Right atrium auricular region (tissue), 2 donors: ENCODE results near the gene GZMB. TPM values are rescaled to one million over a fixed set of nuclear protein-coding genes. Genes with fewer than 3 reads are reported as not detected.

Experiments
- DNase-seq: peaks from one replicate; pipeline ENCODE4 v3.0.0-alpha.2; 2019; ENCODE audit warnings: low spot score
- H3K27ac ChIP-seq, 2 donors: fragments of 200-600 bp; sonication (generic); 1 replicate in 1 of 2; 2 replicates in 1 of 2; pipeline ENCODE4 v1.5.1; 2016 to 2019
- H3K27me3 ChIP-seq, 2 donors: fragments of 200-600 bp; sonication (generic); one replicate each; pipeline versions ENCODE4 v1.5.1 to v1.6.0; 2017 to 2019
- H3K36me3 ChIP-seq: fragments of 200-600 bp; sonication (generic); one replicate; pipeline ENCODE4 v1.5.1; 2016
- H3K4me1 ChIP-seq, 2 donors: fragments of 200-600 bp; sonication (generic); one replicate each; pipeline versions ENCODE4 v1.5.1 to v1.6.0; 2017 to 2019
- H3K4me3 ChIP-seq, 2 donors: fragments of 200-600 bp; sonication (generic); 1 replicate in 1 of 2; 2 replicates in 1 of 2; pipeline ENCODE4 v1.5.1; 2017 to 2019; ENCODE audit warnings: mild to moderate bottlenecking in 1 of 2, moderate library complexity in 1 of 2
- H3K9me3 ChIP-seq, 2 donors: fragments of 200-600 bp; sonication (generic); one replicate each; pipeline ENCODE4 v1.5.1; 2019
- total RNA-seq, 2 donors: library from RNA; depleted of rRNA; stranded (reverse); fragments of >200 nt; gene quantifications; one replicate each; pipeline ENCODE4 v1.1.0, GENCODE V29; 2016
- TF ChIP-seq, protein P1 (sequence below), 2 donors: fragments of 200-600 bp; sonication (generic); IDR thresholded peaks; one replicate each; pipeline ENCODE4 v1.5.1; 2019; ENCODE audit warnings: antibody characterized with exemption in 2 of 2

GZMB gene, protein sequence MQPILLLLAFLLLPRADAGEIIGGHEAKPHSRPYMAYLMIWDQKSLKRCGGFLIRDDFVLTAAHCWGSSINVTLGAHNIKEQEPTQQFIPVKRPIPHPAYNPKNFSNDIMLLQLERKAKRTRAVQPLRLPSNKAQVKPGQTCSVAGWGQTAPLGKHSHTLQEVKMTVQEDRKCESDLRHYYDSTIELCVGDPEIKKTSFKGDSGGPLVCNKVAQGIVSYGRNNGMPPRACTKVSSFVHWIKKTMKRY
- total RNA-seq: 1 to 10 TPM in 1 of 2 donors, not detected in 1; 2.0 TPM

DNA sequence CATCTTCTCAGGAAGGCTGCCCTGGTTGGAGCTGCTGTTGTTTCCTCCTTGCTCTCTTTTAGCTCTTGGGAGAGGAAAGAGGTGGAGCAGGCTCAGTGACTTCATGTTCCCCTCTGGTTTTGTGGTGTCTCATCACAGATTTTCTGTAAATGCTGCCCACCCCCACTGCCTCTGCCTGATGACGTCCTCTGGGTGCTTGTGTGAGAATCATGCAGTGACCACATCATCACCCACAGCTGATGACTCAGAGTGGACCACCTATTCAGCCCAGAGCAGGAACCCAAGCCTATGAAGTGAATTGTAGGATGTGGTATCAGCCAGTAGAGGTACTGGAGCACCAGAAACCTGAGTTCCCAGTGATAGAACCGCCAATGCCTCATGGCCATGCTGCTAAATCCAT lies at the start of gene GZMB:
Gene GZMB (minus strand): TSS at position 33 of the 400 bp plus-strand sequence. CDS start 30 bp downstream, at position 3.
- TF ChIP-seq, protein P1, sequence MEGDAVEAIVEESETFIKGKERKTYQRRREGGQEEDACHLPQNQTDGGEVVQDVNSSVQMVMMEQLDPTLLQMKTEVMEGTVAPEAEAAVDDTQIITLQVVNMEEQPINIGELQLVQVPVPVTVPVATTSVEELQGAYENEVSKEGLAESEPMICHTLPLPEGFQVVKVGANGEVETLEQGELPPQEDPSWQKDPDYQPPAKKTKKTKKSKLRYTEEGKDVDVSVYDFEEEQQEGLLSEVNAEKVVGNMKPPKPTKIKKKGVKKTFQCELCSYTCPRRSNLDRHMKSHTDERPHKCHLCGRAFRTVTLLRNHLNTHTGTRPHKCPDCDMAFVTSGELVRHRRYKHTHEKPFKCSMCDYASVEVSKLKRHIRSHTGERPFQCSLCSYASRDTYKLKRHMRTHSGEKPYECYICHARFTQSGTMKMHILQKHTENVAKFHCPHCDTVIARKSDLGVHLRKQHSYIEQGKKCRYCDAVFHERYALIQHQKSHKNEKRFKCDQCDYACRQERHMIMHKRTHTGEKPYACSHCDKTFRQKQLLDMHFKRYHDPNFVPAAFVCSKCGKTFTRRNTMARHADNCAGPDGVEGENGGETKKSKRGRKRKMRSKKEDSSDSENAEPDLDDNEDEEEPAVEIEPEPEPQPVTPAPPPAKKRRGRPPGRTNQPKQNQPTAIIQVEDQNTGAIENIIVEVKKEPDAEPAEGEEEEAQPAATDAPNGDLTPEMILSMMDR (IDR thresholded peaks at IDR 0.05): no peak
- no peak for DNase-seq
- Histone ChIP-seq H3K9me3 (no peaks in the 10 kb centered on the region), H3K36me3 (no peaks in the 10 kb centered on the region), H3K4me1 (no peaks in the 10 kb centered on the region), H3K4me3 (no peak within 1 kb of the TSS), H3K27ac (no peak within 1 kb of the TSS), H3K27me3 (no peaks in the 10 kb centered on the region)

DNA sequence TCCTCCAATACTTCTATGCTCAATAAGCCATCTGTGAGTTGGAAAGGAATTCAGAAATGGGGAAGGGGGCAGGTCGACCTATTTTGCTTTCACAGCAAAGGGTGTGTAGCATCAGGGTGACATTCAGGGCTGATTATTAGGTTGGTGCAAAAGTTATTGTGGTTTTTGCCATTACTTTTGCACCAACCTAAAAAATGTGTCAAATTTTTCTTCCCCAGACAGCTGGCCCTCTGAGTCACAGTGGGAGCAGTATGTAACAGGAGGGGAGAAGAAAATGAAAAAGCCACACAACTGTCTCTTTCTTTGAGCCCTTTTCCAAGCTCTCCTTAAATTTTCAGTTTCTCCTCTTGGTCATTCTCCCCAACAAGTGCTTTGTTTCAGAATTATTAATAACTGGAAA lies 47.1 kb upstream of the GZMB start:
- no peak for DNase-seq
- Histone ChIP-seq H3K4me1 (peaks cover 0 to 5% of the 10 kb centered on the region in 2 donors), H3K4me3 (no peak overlapping the region), H3K27me3 (no peaks in the 10 kb centered on the region), H3K36me3 (no peaks in the 10 kb centered on the region), H3K27ac (no peak overlapping the region), H3K9me3 (no peaks in the 10 kb centered on the region)
- TF ChIP-seq, protein P1 (IDR thresholded peaks at IDR 0.05): no peak

DNA sequence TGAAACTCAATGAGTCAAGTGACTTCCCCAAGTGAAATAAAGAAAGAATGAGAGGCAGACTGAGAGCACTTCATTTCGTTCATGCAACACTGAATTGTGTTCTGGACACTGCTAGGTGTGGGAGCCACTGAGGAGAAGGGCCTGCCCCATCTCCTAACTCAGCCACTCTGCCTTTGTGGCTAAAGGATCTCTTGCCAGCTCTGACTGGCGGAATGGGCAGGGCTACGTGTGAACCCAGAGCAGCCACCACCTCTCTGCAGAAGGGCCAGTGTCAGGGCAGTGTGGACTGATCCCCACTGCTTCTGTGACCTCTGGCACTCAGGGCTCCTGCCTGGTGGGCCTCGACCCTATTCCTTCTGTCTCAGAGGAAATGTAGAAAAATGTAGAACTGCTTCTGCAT lies 46.5 kb upstream of the GZMB start:
- H3K27me3 ChIP-seq: no peaks in the 10 kb centered on the region
- no peaks in the 10 kb centered on the region for H3K36me3 ChIP-seq
- no peak overlapping the region for H3K27ac ChIP-seq
- no peak for DNase-seq
- peaks cover 0 to 5% of the 10 kb centered on the region in 2 donors for H3K4me1 ChIP-seq
- H3K9me3 ChIP-seq: no peaks in the 10 kb centered on the region
- no peak overlapping the region for H3K4me3 ChIP-seq
- TF ChIP-seq, protein P1 (IDR thresholded peaks at IDR 0.05): no peak

DNA sequence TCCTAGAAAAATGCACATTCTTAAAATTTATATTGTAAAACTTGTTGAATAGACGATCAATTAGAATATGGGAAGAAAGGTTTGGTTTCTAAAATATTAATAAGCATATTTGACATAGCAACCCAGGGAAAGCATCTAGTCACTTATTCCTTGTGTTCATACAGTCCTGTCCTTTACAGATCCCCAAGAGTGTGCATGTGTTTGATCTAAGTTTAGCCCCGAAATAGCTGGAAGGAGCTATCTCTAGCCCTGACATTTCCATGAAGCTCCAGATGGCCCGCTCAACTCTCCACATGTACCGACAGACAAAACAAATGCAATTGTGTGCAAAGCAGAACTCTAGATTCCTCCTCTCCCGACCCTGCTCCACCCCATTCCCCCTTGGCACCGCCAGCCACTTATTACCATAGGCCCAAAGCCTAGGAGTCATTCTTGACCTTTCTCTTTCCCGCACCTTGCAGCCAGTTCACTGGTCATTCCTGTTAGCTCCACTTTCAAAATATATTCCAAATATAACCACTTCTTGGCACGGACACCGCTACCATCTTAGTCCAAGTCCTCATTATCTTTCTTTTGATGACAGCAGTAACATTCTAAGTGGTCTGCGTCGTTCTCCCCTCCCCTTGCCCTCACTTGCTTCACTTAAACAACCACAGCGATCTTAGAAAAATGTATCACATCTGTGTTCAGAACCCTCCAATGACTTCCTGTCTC lies 45.4 kb upstream of the GZMB start:
- H3K4me3 ChIP-seq: no peak overlapping the region
- peaks cover 0 to 7% of the 10 kb centered on the region in 2 donors for H3K4me1 ChIP-seq
- TF ChIP-seq, protein P1 (IDR thresholded peaks at IDR 0.05): peak in 1 of 2 donors; percentile 27
- no peak for DNase-seq
- H3K9me3 ChIP-seq: no peaks in the 10 kb centered on the region
- H3K27ac ChIP-seq: no peak overlapping the region
- H3K36me3 ChIP-seq: no peaks in the 10 kb centered on the region
- H3K27me3 ChIP-seq: no peaks in the 10 kb centered on the region

DNA sequence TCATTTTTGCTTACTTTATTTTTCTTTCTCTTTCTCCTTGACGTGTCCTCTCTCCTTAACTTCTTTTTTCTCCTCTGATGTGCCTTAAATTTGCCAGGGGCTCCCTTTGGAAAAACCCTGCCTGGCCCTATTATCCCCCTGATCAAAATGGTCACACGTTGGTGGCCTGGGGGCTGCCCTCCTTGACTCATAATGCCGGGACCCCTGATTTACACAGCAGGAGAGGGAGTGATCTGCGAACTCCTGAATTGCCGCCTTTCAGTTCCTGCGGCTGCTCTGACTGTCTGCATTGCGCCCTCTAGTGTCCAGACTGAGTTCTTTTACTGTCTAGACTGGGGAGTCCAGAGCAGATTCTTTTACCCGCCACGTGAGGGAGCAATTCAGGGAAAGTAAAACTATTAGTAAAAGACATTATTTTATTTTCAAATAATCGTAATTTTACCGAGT lies 44.8 kb upstream of the GZMB start:
- H3K9me3 ChIP-seq: no peaks in the 10 kb centered on the region
- H3K4me1 ChIP-seq: peaks cover 0 to 13% of the 10 kb centered on the region in 2 donors
- H3K27ac ChIP-seq: no peak overlapping the region
- TF ChIP-seq, protein P1 (IDR thresholded peaks at IDR 0.05): peak; percentile 93 to 96
- H3K36me3 ChIP-seq: no peaks in the 10 kb centered on the region
- DNase-seq: peak; percentile 68
- no peaks in the 10 kb centered on the region for H3K27me3 ChIP-seq
- peak overlapping the region; percentile 12 to 37 for H3K4me3 ChIP-seq
